Parathyroid adenoma (tissue), 2 donors: ENCODE measurements around the gene CNPY4.
A peak's percentile ranks its signal among the peaks of the same experiment; 100 is the strongest.

Source experiments
- H2AFZ ChIP-seq: fragments of 300-600 bp; sonication (generic); one replicate; pipeline ENCODE4 v1.7.0; 2017; ENCODE audit warnings: antibody characterized with exemption, mild to moderate bottlenecking
- H3K27ac ChIP-seq: fragments of 300-600 bp; sonication (generic); one replicate; pipeline ENCODE4 v1.7.0; 2017
- H3K27me3 ChIP-seq: fragments of 300-600 bp; sonication (generic); one replicate; pipeline ENCODE4 v1.7.0; 2017; ENCODE audit warnings: low read length; ENCODE audit not compliant: control insufficient read depth, insufficient read depth
- H3K36me3 ChIP-seq: fragments of 300-600 bp; sonication (generic); one replicate; pipeline ENCODE4 v1.7.0; 2017; ENCODE audit warnings: low read length; ENCODE audit not compliant: control insufficient read depth, insufficient read depth
- H3K4me1 ChIP-seq: fragments of 300-600 bp; sonication (generic); one replicate; pipeline ENCODE4 v1.7.0; 2017; ENCODE audit warnings: control low read depth
- H3K4me2 ChIP-seq: fragments of 300-600 bp; sonication (generic); one replicate; pipeline ENCODE4 v1.7.0; 2017; ENCODE audit warnings: low read length
- H3K4me3 ChIP-seq: fragments of 300-600 bp; sonication (generic); one replicate; pipeline ENCODE4 v1.7.0; 2017; ENCODE audit warnings: low read depth, low read length
- H3K79me2 ChIP-seq: fragments of 300-600 bp; sonication (generic); one replicate; pipeline ENCODE4 v1.7.0; 2017; ENCODE audit warnings: control low read depth
- H3K9ac ChIP-seq: fragments of 300-600 bp; sonication (generic); one replicate; pipeline ENCODE4 v1.7.0; 2017; ENCODE audit warnings: mild to moderate bottlenecking
- H3K9me3 ChIP-seq: fragments of 300-600 bp; sonication (generic); one replicate; pipeline ENCODE4 v1.7.0; 2017; ENCODE audit warnings: low read length; ENCODE audit not compliant: control insufficient read depth
- TF ChIP-seq, protein P1 (sequence below): fragments of 300-600 bp; sonication (generic); IDR thresholded peaks from one replicate; pipeline ENCODE4 v1.7.0; 2017; ENCODE audit warnings: antibody characterized with exemption, mild to moderate bottlenecking
- donor health status: primary hyperparathyroidism.

The CNPY4 gene

GRCh38 chr7:100163006-100163531, 43.6 kb downstream of the CNPY4 start:
- no peaks in the 10 kb centered on the region for H3K36me3 ChIP-seq
- H3K9me3 ChIP-seq, result no peaks in the 10 kb centered on the region
- no peak overlapping the region for H2AFZ ChIP-seq
- peaks cover 6% of the 10 kb centered on the region for H3K4me1 ChIP-seq
- no peak overlapping the region for H3K4me2 ChIP-seq
- no peak overlapping the region for H3K4me3 ChIP-seq
- no peaks in the 10 kb centered on the region for H3K79me2 ChIP-seq
- no peak overlapping the region for H3K27ac ChIP-seq
- no peak overlapping the region for H3K9ac ChIP-seq
- TF ChIP-seq, protein P1, sequence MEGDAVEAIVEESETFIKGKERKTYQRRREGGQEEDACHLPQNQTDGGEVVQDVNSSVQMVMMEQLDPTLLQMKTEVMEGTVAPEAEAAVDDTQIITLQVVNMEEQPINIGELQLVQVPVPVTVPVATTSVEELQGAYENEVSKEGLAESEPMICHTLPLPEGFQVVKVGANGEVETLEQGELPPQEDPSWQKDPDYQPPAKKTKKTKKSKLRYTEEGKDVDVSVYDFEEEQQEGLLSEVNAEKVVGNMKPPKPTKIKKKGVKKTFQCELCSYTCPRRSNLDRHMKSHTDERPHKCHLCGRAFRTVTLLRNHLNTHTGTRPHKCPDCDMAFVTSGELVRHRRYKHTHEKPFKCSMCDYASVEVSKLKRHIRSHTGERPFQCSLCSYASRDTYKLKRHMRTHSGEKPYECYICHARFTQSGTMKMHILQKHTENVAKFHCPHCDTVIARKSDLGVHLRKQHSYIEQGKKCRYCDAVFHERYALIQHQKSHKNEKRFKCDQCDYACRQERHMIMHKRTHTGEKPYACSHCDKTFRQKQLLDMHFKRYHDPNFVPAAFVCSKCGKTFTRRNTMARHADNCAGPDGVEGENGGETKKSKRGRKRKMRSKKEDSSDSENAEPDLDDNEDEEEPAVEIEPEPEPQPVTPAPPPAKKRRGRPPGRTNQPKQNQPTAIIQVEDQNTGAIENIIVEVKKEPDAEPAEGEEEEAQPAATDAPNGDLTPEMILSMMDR, result no peak
- no peaks in the 10 kb centered on the region for H3K27me3 ChIP-seq

DNA sequence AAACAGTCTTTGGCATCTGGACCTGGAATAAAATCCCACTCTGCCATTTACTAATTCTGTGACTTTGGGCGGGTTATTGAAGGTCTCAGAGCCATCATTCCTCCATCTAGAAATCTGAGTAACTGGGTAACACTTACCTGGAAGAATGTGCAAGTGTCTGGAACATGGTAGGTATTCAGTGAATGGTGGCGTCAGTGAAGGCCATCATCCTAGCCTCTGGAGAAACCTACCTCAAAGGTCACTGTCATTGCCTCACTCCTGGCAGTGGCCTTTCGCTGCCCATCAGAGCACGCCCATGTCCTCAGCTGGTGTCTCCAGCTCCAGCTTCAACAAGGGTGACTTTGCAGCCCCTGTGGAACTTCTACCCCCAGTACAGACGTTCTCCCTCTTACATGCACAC, 44.4 kb downstream of the CNPY4 start:
- H3K4me1 ChIP-seq, result peaks cover 6% of the 10 kb centered on the region
- no peak overlapping the region for H2AFZ ChIP-seq
- no peaks in the 10 kb centered on the region for H3K9me3 ChIP-seq
- H3K79me2 ChIP-seq, result no peaks in the 10 kb centered on the region
- H3K4me2 ChIP-seq, result no peak overlapping the region
- no peak overlapping the region for H3K4me3 ChIP-seq
- no peak overlapping the region for H3K27ac ChIP-seq
- H3K27me3 ChIP-seq, result no peaks in the 10 kb centered on the region
- H3K9ac ChIP-seq, result no peak overlapping the region
- no peaks in the 10 kb centered on the region for H3K36me3 ChIP-seq
- TF ChIP-seq, protein P1, result no peak

DNA sequence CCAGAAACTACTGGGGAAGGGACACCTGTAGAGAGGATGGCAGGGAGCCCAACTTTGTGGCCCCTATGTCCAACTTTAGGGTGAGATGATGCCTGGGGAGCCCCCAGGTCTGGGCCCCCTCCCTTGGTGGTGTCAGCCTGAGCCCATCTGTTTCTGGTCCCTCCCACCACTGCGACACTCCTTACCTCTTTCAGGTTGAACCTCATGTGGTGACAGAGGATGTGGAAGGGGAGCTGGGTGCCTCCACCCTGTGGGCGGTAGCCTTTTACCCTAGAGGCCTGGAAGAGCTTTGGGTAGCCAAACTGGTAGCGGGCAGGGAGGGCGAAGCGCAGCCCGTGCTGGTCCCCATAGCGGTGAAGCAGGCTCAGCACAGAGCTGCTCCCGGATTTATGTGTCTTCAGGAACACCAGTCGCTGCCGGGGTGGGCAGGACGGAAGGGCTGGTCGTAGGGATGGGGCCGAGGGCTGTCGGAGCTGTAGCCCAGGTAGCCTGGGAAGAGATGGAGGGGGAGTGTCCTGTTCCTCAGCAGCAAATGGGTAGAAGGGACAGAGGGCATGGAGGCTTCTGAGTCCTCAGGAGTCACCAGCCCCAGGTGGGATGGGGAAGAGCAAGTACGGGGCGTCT, 47.0 kb downstream of the CNPY4 start:
- Histone ChIP-seq H3K9me3 (no peaks in the 10 kb centered on the region), H3K79me2 (no peaks in the 10 kb centered on the region), H3K4me3 (no peak overlapping the region), H3K27ac (no peak overlapping the region), H3K4me1 (peaks cover 6% of the 10 kb centered on the region), H3K36me3 (no peaks in the 10 kb centered on the region), H2AFZ (no peak overlapping the region), H3K9ac (no peak overlapping the region), H3K4me2 (no peak overlapping the region), H3K27me3 (no peaks in the 10 kb centered on the region)
- TF ChIP-seq, protein P1, result no peak

DNA sequence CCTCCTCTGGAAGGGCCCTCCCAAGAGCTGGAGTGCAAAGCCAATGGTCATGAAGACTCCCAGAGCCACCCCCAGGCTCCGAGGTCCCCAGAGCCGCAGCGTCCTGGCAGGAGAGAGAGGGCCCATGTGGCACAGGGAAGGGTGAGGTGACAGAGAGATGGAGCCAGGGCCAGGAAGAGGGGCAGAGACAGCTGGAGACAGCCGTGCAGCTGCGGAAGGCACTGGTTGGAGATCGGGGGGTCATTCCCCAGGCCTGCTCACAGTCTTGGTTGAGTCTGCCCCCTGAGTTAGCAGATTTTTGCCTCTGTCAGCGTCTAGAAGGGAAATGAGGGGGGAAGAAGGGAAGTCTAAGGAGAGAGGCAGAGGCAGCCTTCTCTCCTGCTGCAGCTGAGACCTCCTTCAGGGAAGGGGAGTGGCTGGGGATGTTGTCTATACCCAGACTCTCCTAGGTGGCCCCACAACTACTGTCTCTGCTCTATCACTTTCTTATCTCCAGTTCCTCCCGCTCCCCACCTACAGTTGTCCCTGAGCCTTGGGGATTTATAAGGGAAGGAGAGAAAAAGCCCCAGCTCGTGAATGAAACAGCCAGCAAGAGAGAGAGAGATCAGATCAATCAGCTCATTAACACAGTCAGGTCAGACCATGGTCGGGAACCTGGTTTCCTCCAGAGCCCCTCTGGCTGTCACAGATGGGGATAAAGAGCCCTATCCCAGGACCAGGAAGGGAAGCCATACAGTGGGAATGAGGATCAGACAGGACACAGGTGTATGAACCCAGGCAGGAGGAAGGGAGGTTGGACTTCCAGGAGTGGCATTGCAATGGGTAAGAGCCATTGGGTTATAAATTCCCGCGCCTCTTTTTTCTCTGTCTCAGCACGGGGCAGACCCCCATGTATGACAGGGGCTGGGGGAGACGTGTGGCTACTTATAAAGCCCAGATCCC, 47.8 kb downstream of the CNPY4 start:
- H3K4me3 ChIP-seq, result no peak overlapping the region
- TF ChIP-seq, protein P1, result no peak
- peak overlapping the region; percentile 84 for H2AFZ ChIP-seq
- peaks cover 6% of the 10 kb centered on the region for H3K4me1 ChIP-seq
- no peaks in the 10 kb centered on the region for H3K36me3 ChIP-seq
- H3K9ac ChIP-seq, result no peak overlapping the region
- no peaks in the 10 kb centered on the region for H3K27me3 ChIP-seq
- no peak overlapping the region for H3K4me2 ChIP-seq
- H3K27ac ChIP-seq, result no peak overlapping the region
- H3K9me3 ChIP-seq, result no peaks in the 10 kb centered on the region
- no peaks in the 10 kb centered on the region for H3K79me2 ChIP-seq
